CD4-positive, alpha-beta memory T cell (primary cell): ENCODE data around the gene PAM16. TPM values are rescaled to one million over a fixed set of nuclear protein-coding genes. Genes with fewer than 3 reads are reported as not detected.

ENCODE experiments used
- CTCF ChIA-PET: fragments of 350-600 bp; sonication (Branson Sonifier 250); formaldehyde crosslinking; loops from one replicate; lab custom pipeline; 2021; ENCODE audit warnings: inconsistent platforms; ENCODE audit not compliant: partially characterized antibody; lab: Charles Lee
- POLR2A ChIA-PET: fragments of 350-600 bp; sonication (Branson Sonifier 250); formaldehyde crosslinking; loops from one replicate; lab custom pipeline; 2021; ENCODE audit not compliant: partially characterized antibody; lab: Charles Lee
- DNase-seq, 5 donors: peaks; one replicate each; pipeline versions ENCODE4 v3.0.0 to v3.0.0-alpha.2; 2020 to 2022; ENCODE audit warnings: mixed read lengths in 1 of 5
- H3K27ac ChIP-seq: one replicate; pipeline ENCODE4 v1.7.0; 2013; ENCODE audit warnings: low read depth, low read length
- H3K27me3 ChIP-seq: 2 replicates; pipeline ENCODE4 v1.7.0; 2013; ENCODE audit warnings: mild to moderate bottlenecking, low read length, moderate library complexity; ENCODE audit not compliant: insufficient read depth
- H3K36me3 ChIP-seq: 2 replicates; pipeline ENCODE4 v1.7.0; 2013; ENCODE audit warnings: mild to moderate bottlenecking, low read length, moderate library complexity; ENCODE audit not compliant: insufficient read depth
- H3K4me1 ChIP-seq: 2 replicates; pipeline ENCODE4 v1.7.0; 2013; ENCODE audit warnings: mild to moderate bottlenecking, low read length, moderate library complexity; ENCODE audit not compliant: insufficient read depth
- H3K4me3 ChIP-seq, 2 donors: one replicate each; pipeline ENCODE4 v1.7.0; 2013; ENCODE audit warnings: low read length in 2 of 2, mild to moderate bottlenecking in 1 of 2
- H3K9me3 ChIP-seq, 2 donors: one replicate each; pipeline ENCODE4 v1.7.0; 2013; ENCODE audit warnings: low read length in 2 of 2, control low read depth in 1 of 2; ENCODE audit not compliant: control insufficient read depth in 1 of 2
- H3K27ac Mint-ChIP-seq, 7 donors: one replicate each; pipeline ENCODE4 v1.8.0; 2020 to 2021; ENCODE audit warnings: mixed read lengths in 7 of 7, mild to moderate bottlenecking in 6 of 7, inconsistent platforms in 3 of 7, moderate library complexity in 3 of 7
- H3K27me3 Mint-ChIP-seq, 2 donors: one replicate each; pipeline ENCODE4 v1.8.0; 2020 to 2021; ENCODE audit warnings: mixed read lengths in 2 of 2
- H3K36me3 Mint-ChIP-seq, 2 donors: one replicate each; pipeline ENCODE4 v1.8.0; 2020 to 2021; ENCODE audit warnings: mixed read lengths in 2 of 2, inconsistent platforms in 1 of 2, mild to moderate bottlenecking in 1 of 2
- H3K4me1 Mint-ChIP-seq, 4 donors: one replicate each; pipeline ENCODE4 v1.8.0; 2020 to 2021; ENCODE audit warnings: mixed read lengths in 4 of 4, mild to moderate bottlenecking in 1 of 4
- H3K4me3 Mint-ChIP-seq, 8 donors: one replicate each; pipeline ENCODE4 v1.8.0; 2020 to 2021; ENCODE audit warnings: mixed read lengths in 8 of 8, mild to moderate bottlenecking in 7 of 8, moderate library complexity in 6 of 8, inconsistent platforms in 3 of 8
- H3K9me3 Mint-ChIP-seq, 8 donors: one replicate each; pipeline ENCODE4 v1.8.0; 2020 to 2021; ENCODE audit warnings: mixed read lengths in 8 of 8, mild to moderate bottlenecking in 5 of 8, inconsistent platforms in 3 of 8, moderate library complexity in 1 of 8
- intact Hi-C: fragments of 100-400 bp; cut with micrococcal nuclease; formaldehyde crosslinking; loops from one replicate; pipeline ENCODE4 v1.15.1; 2023
- polyA plus RNA-seq, 2 donors: library from polyadenylated mRNA; unstranded; fragments of 300-500 nt; fragmentation: Illumina TruSeq; gene quantifications; one replicate each; pipeline ENCODE4 v1.2.3, GENCODE V29; 2021
- total RNA-seq, 2 experiments: library from RNA; stranded (reverse); gene quantifications; one replicate each; pipeline ENCODE4 v1.2.3, GENCODE V29; 2021

Gene PAM16
- total and polyA plus RNA-seq, 4 experiments from 2014 or later: 34.6 to 54.8 (median 36.7) TPM

GRCh38 chr16:4378999-4379690, 28.0 kb upstream of the PAM16 start:
- peaks cover 11% of the 10 kb centered on the region for H3K4me1 ChIP-seq
- no peaks in the 10 kb centered on the region for H3K27me3 ChIP-seq
- Mint-ChIP-seq H3K4me1 (peaks cover 9 to 33% (median 23%) of the 10 kb centered on the region in 4 donors), H3K9me3 (peaks cover 0 to 2% (median 0%) of the 10 kb centered on the region in 8 donors), H3K36me3 (peaks cover 4 to 41% of the 10 kb centered on the region in 2 donors), H3K4me3 (peak overlapping the region in 1 of 8 donors; percentile 7), H3K27ac (peak overlapping the region in 2 of 7 donors; percentile 35 to 82), H3K27me3 (no peaks in the 10 kb centered on the region)
- no peaks in the 10 kb centered on the region for H3K9me3 ChIP-seq
- no peak overlapping the region for H3K27ac ChIP-seq
- peaks cover 8% of the 10 kb centered on the region for H3K36me3 ChIP-seq
- DNase-seq: no peak
- ChIA-PET POLR2A (interaction anchor here (1.2 to 1.3 kb wide), 2 partner anchors 14 to 35 kb away, joined by 3 to 4 read pairs; no protein-coding TSS in a partner anchor), CTCF (interaction anchor here (1.1 to 1.4 kb wide), 2 partner anchors 20 to 23 kb away, joined by 3 to 4 read pairs; no protein-coding TSS in a partner anchor)
- intact Hi-C loops: no loop called here
- H3K4me3 ChIP-seq: no peak overlapping the region

- H3K9me3 ChIP-seq: no peaks in the 10 kb centered on the region
- Mint-ChIP-seq H3K9me3 (peaks cover 0 to 2% (median 0%) of the 10 kb centered on the region in 8 donors), H3K27me3 (no peaks in the 10 kb centered on the region), H3K4me1 (peaks cover 10 to 41% (median 27%) of the 10 kb centered on the region in 4 donors), H3K27ac (peak overlapping the region in 2 of 7 donors; percentile 55 to 82), H3K4me3 (no peak overlapping the region), H3K36me3 (peaks cover 1 to 40% of the 10 kb centered on the region in 2 donors)
- ChIA-PET POLR2A (interaction anchor here (0.8 kb wide), 1 partner anchor 9 kb away, joined by 3 read pairs; no protein-coding TSS in a partner anchor), CTCF (interaction anchor here (1.4 kb wide), 1 partner anchor 24 kb away, joined by 4 read pairs; no protein-coding TSS in a partner anchor)
- no peak overlapping the region for H3K27ac ChIP-seq
- no peak overlapping the region for H3K4me3 ChIP-seq
- H3K27me3 ChIP-seq: no peaks in the 10 kb centered on the region
- no peak for DNase-seq
- intact Hi-C loops: no loop called here
- peaks cover 19% of the 10 kb centered on the region for H3K4me1 ChIP-seq
- H3K36me3 ChIP-seq: peaks cover 3% of the 10 kb centered on the region
Measured at GRCh38 chr16:4378161-4378666, 27.1 kb upstream of the PAM16 start.

GRCh38 chr16:4377573-4378154, 26.5 kb upstream of the PAM16 start:
- peaks cover 3% of the 10 kb centered on the region for H3K36me3 ChIP-seq
- H3K9me3 ChIP-seq: no peaks in the 10 kb centered on the region
- Mint-ChIP-seq H3K9me3 (peaks cover 0 to 2% (median 0%) of the 10 kb centered on the region in 8 donors), H3K4me3 (peak overlapping the region in 1 of 8 donors; percentile 46), H3K27me3 (no peaks in the 10 kb centered on the region), H3K27ac (peak overlapping the region in 1 of 7 donors; percentile 82), H3K4me1 (peaks cover 12 to 47% (median 32%) of the 10 kb centered on the region in 4 donors), H3K36me3 (peaks cover 0 to 35% of the 10 kb centered on the region in 2 donors)
- no peaks in the 10 kb centered on the region for H3K27me3 ChIP-seq
- ChIA-PET CTCF (no interaction called here), POLR2A (interaction anchor here (0.8 kb wide), 1 partner anchor 9 kb away, joined by 3 read pairs; no protein-coding TSS in a partner anchor)
- no peak for DNase-seq
- no peak overlapping the region for H3K27ac ChIP-seq
- H3K4me3 ChIP-seq: no peak overlapping the region
- peaks cover 24% of the 10 kb centered on the region for H3K4me1 ChIP-seq
- intact Hi-C loops: no loop called here

GRCh38 chr16:4376893-4377572, 25.9 kb upstream of the PAM16 start:
- POLR2A ChIA-PET: interaction anchor here (0.8 kb wide), 1 partner anchor 8 kb away, joined by 3 read pairs; no protein-coding TSS in a partner anchor
- Histone ChIP-seq H3K4me3 (no peak overlapping the region), H3K27me3 (no peaks in the 10 kb centered on the region), H3K4me1 (peaks cover 31% of the 10 kb centered on the region), H3K27ac (no peak overlapping the region), H3K36me3 (peaks cover 3% of the 10 kb centered on the region), H3K9me3 (no peaks in the 10 kb centered on the region)
- peaks cover 0 to 2% (median 0%) of the 10 kb centered on the region in 8 donors for H3K9me3 Mint-ChIP-seq
- H3K27me3 Mint-ChIP-seq: no peaks in the 10 kb centered on the region
- intact Hi-C loops: no loop called here
- peak overlapping the region in 3 of 7 donors; percentile 13 to 82 (median 37) for H3K27ac Mint-ChIP-seq
- CTCF ChIA-PET: no interaction called here
- DNase-seq: no peak
- H3K36me3 Mint-ChIP-seq: peaks cover 0 to 37% of the 10 kb centered on the region in 2 donors
- peaks cover 12 to 53% (median 35%) of the 10 kb centered on the region in 4 donors for H3K4me1 Mint-ChIP-seq
- peak overlapping the region in 2 of 8 donors; percentile 21 to 64 for H3K4me3 Mint-ChIP-seq

- POLR2A ChIA-PET: no interaction called here
- CTCF ChIA-PET: no interaction called here
- Mint-ChIP-seq H3K36me3 (peaks cover 0 to 34% of the 10 kb centered on the region in 2 donors), H3K4me3 (peak overlapping the region in 1 of 8 donors; percentile 21), H3K27ac (peak overlapping the region in 1 of 7 donors; percentile 89), H3K4me1 (peaks cover 12 to 54% (median 35%) of the 10 kb centered on the region in 4 donors), H3K27me3 (no peaks in the 10 kb centered on the region), H3K9me3 (peaks cover 0 to 2% (median 0%) of the 10 kb centered on the region in 8 donors)
- intact Hi-C loops: no loop called here
- Histone ChIP-seq H3K4me3 (no peak overlapping the region), H3K27me3 (no peaks in the 10 kb centered on the region), H3K36me3 (peaks cover 3% of the 10 kb centered on the region), H3K27ac (no peak overlapping the region), H3K4me1 (peaks cover 34% of the 10 kb centered on the region), H3K9me3 (no peaks in the 10 kb centered on the region)
- no peak for DNase-seq
Measured at GRCh38 chr16:4376126-4376892, 25.2 kb upstream of the PAM16 start.

GRCh38 chr16:4375717-4376116, 24.6 kb upstream of the PAM16 start:
- intact Hi-C loops: no loop called here
- Histone ChIP-seq H3K9me3 (no peaks in the 10 kb centered on the region), H3K4me3 (no peak overlapping the region), H3K36me3 (peaks cover 3% of the 10 kb centered on the region), H3K4me1 (peaks cover 38% of the 10 kb centered on the region), H3K27ac (no peak overlapping the region), H3K27me3 (no peaks in the 10 kb centered on the region)
- POLR2A ChIA-PET: interaction anchor here (1.0 to 1.2 kb wide), 2 partner anchors 24 to 41 kb away, joined by 3 read pairs; no protein-coding TSS in a partner anchor
- Mint-ChIP-seq H3K27ac (peak overlapping the region in 2 of 7 donors; percentile 55 to 89), H3K4me1 (peaks cover 12 to 52% (median 34%) of the 10 kb centered on the region in 4 donors), H3K27me3 (no peaks in the 10 kb centered on the region), H3K36me3 (peaks cover 0 to 30% of the 10 kb centered on the region in 2 donors), H3K9me3 (peaks cover 0 to 2% (median 0%) of the 10 kb centered on the region in 8 donors), H3K4me3 (peak overlapping the region in 1 of 8 donors; percentile 8)
- CTCF ChIA-PET: interaction anchor here (0.9 to 2.2 kb wide), 3 partner anchors 16 to 28 kb away, joined by 3 to 6 read pairs (median 4); no protein-coding TSS in a partner anchor
- DNase-seq: no peak
